ENCODE data around the gene GAL3ST2.

GAL3ST2 gene

GRCh38 chr2:241849616-241850543 is 73.3 kb downstream of the GAL3ST2 start:
- Histone ChIP-seq H3K27ac (ENCODE audit: low read length) (no peak overlapping the region), H3K4me3 (ENCODE audit: low read length) (no peak overlapping the region), H3F3A (ENCODE audit: insufficient read depth, low read length) (no peaks in the 10 kb centered on the region), H3K9ac (ENCODE audit: low read length) (no peak overlapping the region), H3K4me1 (ENCODE audit: low read length) (no peaks in the 10 kb centered on the region), H3K79me2 (ENCODE audit: low read length) (no peaks in the 10 kb centered on the region), H3K9me2 (replicated peaks; ENCODE audit: insufficient read depth, low read length) (no peaks in the 10 kb centered on the region), H3K4me2 (ENCODE audit: low read depth, low read length) (no peak overlapping the region), H4K20me1 (ENCODE audit: insufficient read depth, low read length) (no peaks in the 10 kb centered on the region), H3K9me3 (replicated peaks; ENCODE audit: insufficient read depth, low read length) (no peaks in the 10 kb centered on the region), H3K27me3 (replicated peaks; ENCODE audit: insufficient read depth, low read length) (no peaks in the 10 kb centered on the region; the same call in 1 of the 2 replicates), H3K36me3 (replicated peaks; ENCODE audit: insufficient read depth, low read length) (no peaks in the 10 kb centered on the region), H2AFZ (ENCODE audit: low read length) (no peak overlapping the region)
- no peak for DNase-seq
- TF ChIP-seq EZH2phosphoT487 (IDR thresholded peaks at IDR 0.05; ENCODE audit: low read length) (no peak), EZH2 (optimal IDR thresholded peaks at IDR 0.05; ENCODE audit: low read depth, low read length) (no peak), CTCF (IDR thresholded peaks at IDR 0.05; ENCODE audit: low read length) (no peak)

- no peaks in the 10 kb centered on the region for H3K36me3 ChIP-seq (replicated peaks; ENCODE audit: insufficient read depth, low read length)
Measured at GRCh38 chr2:241850544-241851324, 74.1 kb downstream of the GAL3ST2 start.

More at GRCh38 chr2:241850544-241851324, 74.1 kb downstream of the GAL3ST2 start:
- no peak overlapping the region for H3K4me3 ChIP-seq (ENCODE audit: low read length)
- no peaks in the 10 kb centered on the region for H3K4me1 ChIP-seq (ENCODE audit: low read length)
- no peak overlapping the region for H3K4me2 ChIP-seq (ENCODE audit: low read depth, low read length)
- H3K9ac ChIP-seq (ENCODE audit: low read length): no peak overlapping the region
- H4K20me1 ChIP-seq (ENCODE audit: insufficient read depth, low read length): no peaks in the 10 kb centered on the region
- no peak for TF ChIP-seq CTCF (IDR thresholded peaks at IDR 0.05; ENCODE audit: low read length)
- H3K27ac ChIP-seq (ENCODE audit: low read length): no peak overlapping the region
- H2AFZ ChIP-seq (ENCODE audit: low read length): no peak overlapping the region
- no peaks in the 10 kb centered on the region for H3K27me3 ChIP-seq (replicated peaks; ENCODE audit: insufficient read depth, low read length)
- DNase-seq: no peak
- H3K9me3 ChIP-seq (replicated peaks; ENCODE audit: insufficient read depth, low read length): no peaks in the 10 kb centered on the region
- no peaks in the 10 kb centered on the region for H3K9me2 ChIP-seq (replicated peaks; ENCODE audit: insufficient read depth, low read length)
- no peaks in the 10 kb centered on the region for H3K79me2 ChIP-seq (ENCODE audit: low read length)
- H3F3A ChIP-seq (ENCODE audit: insufficient read depth, low read length): no peaks in the 10 kb centered on the region
